SK-N-SH (cell line): Measurements from ENCODE around the gene CENPV. TPM values are rescaled to one million over a fixed set of nuclear protein-coding genes. Genes with fewer than 3 reads are reported as not detected.

Source experiments
- CTCF ChIA-PET: fragments of 300-600, 350-600 bp; formaldehyde crosslinking; extraction: SDS; loops from one replicate; lab custom pipeline; 2021; lab: Yijun Ruan, JAX
- POLR2A ChIA-PET: fragments of 350-600 bp; sonication (Branson Sonifier 250); formaldehyde crosslinking; extraction: SDS; loops from one replicate; lab custom pipeline; 2020; ENCODE audit warnings: antibody characterized with exemption, inconsistent platforms; lab: Yijun Ruan, JAX
- DNase-seq: peaks from one replicate; pipeline ENCODE4 v3.0.0; 2012
- H2AFZ ChIP-seq: fragments of 200-600 bp; sonication (generic); 2 replicates; pipeline ENCODE4 v1.8.1; 2016; ENCODE audit warnings: antibody characterized with exemption, mild to moderate bottlenecking, low read depth
- H3F3A ChIP-seq: fragments of 200-600 bp; sonication (generic); replicated peaks from 2 replicates; pipeline ENCODE3; 2016; ENCODE audit warnings: antibody characterized with exemption, mild to moderate bottlenecking; ENCODE audit not compliant: insufficient read depth
- H3K27ac ChIP-seq, 2 experiments: fragments of 200-500 bp in 1 of 2; fragments of 200-600 bp in 1 of 2; sonication (Bioruptor generic) in 1 of 2; sonication (generic), shearing (Covaris generic) in 1 of 2; 2 replicates each; pipeline versions ENCODE4 v1.5.1 to v1.6.1; 2014 to 2016; ENCODE audit warnings: low read depth in 2 of 2, inconsistent platforms in 1 of 2, low read length in 1 of 2, mild to moderate bottlenecking in 1 of 2, mixed read lengths in 1 of 2
- H3K27me3 ChIP-seq: fragments of 200-600 bp; sonication (generic), shearing (Covaris generic); 2 replicates; pipeline ENCODE4 v1.6.1; 2016; ENCODE audit warnings: mixed run types; ENCODE audit not compliant: insufficient read depth
- H3K36me3 ChIP-seq, 2 experiments: fragments of 200-500 bp in 1 of 2; fragments of 200-600 bp in 1 of 2; sonication (Bioruptor generic) in 1 of 2; sonication (generic) in 1 of 2; replicated peaks in 1 of 2; 2 replicates each; pipeline versions ENCODE3 to v1.5.1; 2014 to 2016; ENCODE audit warnings: low read length in 1 of 2, mild to moderate bottlenecking in 1 of 2; ENCODE audit not compliant: insufficient read depth in 2 of 2, control insufficient read depth in 1 of 2
- H3K4me1 ChIP-seq, 2 experiments: fragments of 200-500 bp in 1 of 2; fragments of 200-600 bp in 1 of 2; sonication (Bioruptor generic) in 1 of 2; sonication (generic), shearing (Covaris generic) in 1 of 2; 2 replicates each; pipeline versions ENCODE4 v1.5.1 to v1.6.1; 2014 to 2016; ENCODE audit warnings: low read depth in 1 of 2, low read length in 1 of 2, mixed run types in 1 of 2; ENCODE audit not compliant: insufficient read depth in 2 of 2, control insufficient read depth in 1 of 2
- H3K4me2 ChIP-seq: fragments of 200-600 bp; sonication (generic), shearing (Covaris generic); 2 replicates; pipeline ENCODE4 v1.6.1; 2017; ENCODE audit warnings: mixed run types
- H3K4me3 ChIP-seq, 2 experiments: fragments of 200-500 bp in 1 of 2; fragments of 200-600 bp in 1 of 2; sonication (Bioruptor generic) in 1 of 2; sonication (generic), shearing (Covaris generic) in 1 of 2; 2 replicates each; pipeline versions ENCODE4 v1.5.1 to v1.8.1; 2014 to 2016; ENCODE audit warnings: low read depth in 2 of 2, inconsistent platforms in 1 of 2, low read length in 1 of 2, mild to moderate bottlenecking in 1 of 2, mixed read lengths in 1 of 2, moderate library complexity in 1 of 2
- H3K79me2 ChIP-seq: fragments of 200-600 bp; sonication (generic); 2 replicates; pipeline ENCODE4 v1.8.1; 2017; ENCODE audit warnings: mild to moderate bottlenecking; ENCODE audit not compliant: insufficient read depth
- H3K9ac ChIP-seq: fragments of 200-600 bp; sonication (generic); 2 replicates; pipeline ENCODE4 v1.6.1; 2017; ENCODE audit warnings: mixed run types
- H3K9me2 ChIP-seq: fragments of 200-600 bp; sonication (generic); 2 replicates; pipeline ENCODE4 v1.6.1; 2017; ENCODE audit warnings: mixed run types
- H3K9me3 ChIP-seq: fragments of 200-600 bp; sonication (generic); 2 replicates; pipeline ENCODE4 v1.6.1; 2017; ENCODE audit warnings: mixed run types, mild to moderate bottlenecking, moderate library complexity
- H4K20me1 ChIP-seq: fragments of 200-600 bp; sonication (generic); 2 replicates; pipeline ENCODE4 v1.6.1; 2017; ENCODE audit warnings: mild to moderate bottlenecking, mixed run types; ENCODE audit not compliant: insufficient read depth
- GATA2 ChIP-seq: sonication (generic); formaldehyde crosslinking; IDR thresholded peaks from 2 replicates; pipeline ENCODE4 v1.5.0; 2020; ENCODE audit warnings: mild to moderate bottlenecking, missing genetic modification reagents
- JUND ChIP-seq: IDR thresholded peaks from 2 replicates; pipeline ENCODE4 v1.4.0; 2012
- MAX ChIP-seq: IDR thresholded peaks from 2 replicates; pipeline ENCODE4 v1.4.0; 2012; ENCODE audit warnings: low read depth
- MEF2A ChIP-seq: IDR thresholded peaks from 2 replicates; pipeline ENCODE4 v1.4.0; 2012; ENCODE audit warnings: low read depth, borderline replicate concordance
- MXI1 ChIP-seq: IDR thresholded peaks from 2 replicates; pipeline ENCODE4 v1.6.1; 2012; ENCODE audit warnings: mild to moderate bottlenecking, low read depth, low read length, improper control_type of control experiment
- NFIC ChIP-seq: IDR thresholded peaks from 2 replicates; pipeline ENCODE4 v1.4.0; 2012; ENCODE audit warnings: borderline replicate concordance
- NRF1 ChIP-seq: IDR thresholded peaks from 2 replicates; pipeline ENCODE4 v1.6.1; 2012; ENCODE audit warnings: low read depth, mild to moderate bottlenecking, low read length
- POLR2AphosphoS5 ChIP-seq: IDR thresholded peaks from 2 replicates; pipeline ENCODE4 v1.6.1; 2012; ENCODE audit warnings: low read depth, low read length
- RAD21 ChIP-seq: IDR thresholded peaks from 2 replicates; pipeline ENCODE4 v1.6.1; 2012; ENCODE audit warnings: mild to moderate bottlenecking, low read length
- RFX5 ChIP-seq: IDR thresholded peaks from 2 replicates; pipeline ENCODE4 v1.6.1; 2012; ENCODE audit warnings: mild to moderate bottlenecking, improper control_type of control experiment, low read length
- SIN3A ChIP-seq: IDR thresholded peaks from 2 replicates; pipeline ENCODE4 v1.6.1; 2012; ENCODE audit warnings: low read depth, mild to moderate bottlenecking, low read length, moderate library complexity, borderline replicate concordance
- SMC3 ChIP-seq: IDR thresholded peaks from 2 replicates; pipeline ENCODE4 v1.6.1; 2012; ENCODE audit warnings: low read depth, low read length, improper control_type of control experiment
- TAF1 ChIP-seq: IDR thresholded peaks from 2 replicates; pipeline ENCODE4 v1.6.1; 2012; ENCODE audit warnings: low read depth, mild to moderate bottlenecking, low read length, moderate library complexity, borderline replicate concordance
- TCF12 ChIP-seq: IDR thresholded peaks from 2 replicates; pipeline ENCODE4 v1.4.0; 2012
- USF1 ChIP-seq: IDR thresholded peaks from 2 replicates; pipeline ENCODE4 v1.4.0; 2012; ENCODE audit warnings: low read depth, borderline replicate concordance
- USF2 ChIP-seq: fragments of 150-350 bp; IDR thresholded peaks from 2 replicates; pipeline ENCODE4 v1.6.1; 2017; ENCODE audit warnings: antibody characterized with exemption, low read length, low read depth, borderline replicate concordance
- WGBS: methylation state at CpG from one replicate; pipeline ENCODE4 v1.1.6; 2017; ENCODE audit warnings: low lambda C conversion rate; 5-methylcytosine and 5-hydroxymethylcytosine counted together
- polyA plus RNA-seq, 3 experiments: library from polyadenylated mRNA; depleted of rRNA; stranded (reverse); fragments of >200 nt; gene quantifications; 2 replicates each; pipeline ENCODE4 v1.2.3, GENCODE V29; 2012

Gene CENPV
- polyA plus RNA-seq, 1 of the 3 experiments (the other 2 are of a cell fraction), result 92.3 TPM

GRCh38 chr17:16383216-16383615 is 29.9 kb upstream of the CENPV start:
- no peaks in the 10 kb centered on the region for H3K9me2 ChIP-seq
- POLR2A ChIA-PET, result interaction anchor here (1.9 kb wide), 1 partner anchor 55 kb away, joined by 12 read pairs; no protein-coding TSS in a partner anchor
- peaks cover 4 to 15% of the 10 kb centered on the region in 2 experiments; a peak in 2 of 4 replicates for H3K4me1 ChIP-seq
- H3K79me2 ChIP-seq, result peaks cover 31% of the 10 kb centered on the region
- H3K4me2 ChIP-seq, result peak overlapping the region; percentile 90
- no peaks in the 10 kb centered on the region for H3K27me3 ChIP-seq
- DNase-seq, result no peak
- no peak overlapping the region for H2AFZ ChIP-seq
- H3K36me3 ChIP-seq, result peaks cover 10 to 28% of the 10 kb centered on the region in 2 experiments
- no peak overlapping the region for H3K9ac ChIP-seq
- peaks cover 44% of the 10 kb centered on the region for H3F3A ChIP-seq
- H4K20me1 ChIP-seq, result peaks cover 32% of the 10 kb centered on the region
- H3K4me3 ChIP-seq, result peak overlapping the region in 1 of 2 experiments; percentile 99; a peak in 2 of 4 replicates
- WGBS, result 57% methylated on average over 4 of the region's 4 CpGs
- CTCF ChIA-PET, result interaction anchor here (0.8 to 1.1 kb wide), 3 partner anchors 34 to 138 kb away, joined by 3 read pairs; no protein-coding TSS in a partner anchor
- no peak overlapping the region for H3K27ac ChIP-seq
- H3K9me3 ChIP-seq, result no peaks in the 10 kb centered on the region
- TF ChIP-seq TCF12 (no peak), RAD21 (no peak), USF2 (no peak), GATA2 (CRISPR knock-in tag) (no peak), SMC3 (no peak), SIN3A (no peak), USF1 (no peak), MEF2A (no peak), MAX (no peak), NRF1 (no peak), NFIC (no peak), JUND (no peak), RFX5 (no peak), POLR2AphosphoS5 (no peak)

- H3K4me2 ChIP-seq, result peak overlapping the region; percentile 90
- 2% methylated on average over 14 of the region's 14 CpGs for WGBS
- H2AFZ ChIP-seq, result no peak overlapping the region
- POLR2A ChIA-PET, result interaction anchor here (1.3 to 2.5 kb wide), 4 partner anchors 17 to 57 kb away, joined by 17 to 22 read pairs (median 18); partner anchors contain the start of gene CENPV
- peaks cover 47% of the 10 kb centered on the region for H3F3A ChIP-seq
- H3K27ac ChIP-seq, result peak overlapping the region; percentile 94 to 97
- H3K4me3 ChIP-seq, result peak overlapping the region; percentile 78 to 99
- CTCF ChIA-PET, result interaction anchor here (1.3 to 3.2 kb wide), 3 partner anchors 18 to 140 kb away, joined by 4 to 18 read pairs (median 6); partner anchors contain the start of gene CENPV
- no peak for TF ChIP-seq MAX
- no peak for TF ChIP-seq TAF1
- no peak for TF ChIP-seq MXI1
- H3K36me3 ChIP-seq, result peaks cover 10 to 28% of the 10 kb centered on the region in 2 experiments
- peaks cover 4 to 15% of the 10 kb centered on the region in 2 experiments; a peak in 2 of 4 replicates for H3K4me1 ChIP-seq
- H3K79me2 ChIP-seq, result peaks cover 31% of the 10 kb centered on the region
- no peaks in the 10 kb centered on the region for H3K9me2 ChIP-seq
- no peaks in the 10 kb centered on the region for H3K9me3 ChIP-seq
- H3K9ac ChIP-seq, result peak overlapping the region; percentile 94
- peaks cover 32% of the 10 kb centered on the region for H4K20me1 ChIP-seq
- no peak for DNase-seq
- no peaks in the 10 kb centered on the region for H3K27me3 ChIP-seq
Observed at GRCh38 chr17:16381496-16381820, 28.2 kb upstream of the CENPV start.
